GM21360 (cell line): ENCODE measurements around the gene ROCK1.
"Not testable (repeated sequence)": the region's sequence is repeated elsewhere in the genome, so short reads cannot be mapped to it uniquely, and the experiment has no call there.

Source experiments
- ATAC-seq: cut with Tn5 transposase; IDR thresholded peaks from one replicate; pipeline ENCODE4 v1.9.1; 2021; ENCODE audit warnings: mild to moderate bottlenecking, moderate library complexity; ENCODE audit not compliant: unreplicated experiment

The ROCK1 gene

GRCh38 chr18:21111346-21112139 lies at the start of gene ROCK1:
ROCK1 (minus strand) TSS chr18:21111813; CDS start chr18:21110910, 903 bp downstream.
- peak; percentile 91 for ATAC-seq

- ATAC-seq: no peak
Measured at GRCh38 chr18:21155443-21155842, 43.8 kb upstream of the ROCK1 start.

GRCh38 chr18:21146016-21146415 lies 34.4 kb upstream of the ROCK1 start:
- ATAC-seq: no peak

- ATAC-seq: no peak
Measured at GRCh38 chr18:21145371-21145770, 33.8 kb upstream of the ROCK1 start.

- ATAC-seq: no peak
Measured at GRCh38 chr18:21141668-21142422, 30.2 kb upstream of the ROCK1 start.

GRCh38 chr18:21137719-21138488 lies 26.3 kb upstream of the ROCK1 start:
- ATAC-seq: not testable (repeated sequence)

GRCh38 chr18:21134895-21135294 lies 23.3 kb upstream of the ROCK1 start:
- no peak for ATAC-seq

GRCh38 chr18:21132398-21132918 lies 20.8 kb upstream of the ROCK1 start:
- ATAC-seq: no peak

GRCh38 chr18:21131698-21132227 lies 20.1 kb upstream of the ROCK1 start:
- no peak for ATAC-seq

GRCh38 chr18:21129566-21130216 lies 18.1 kb upstream of the ROCK1 start:
- no peak for ATAC-seq

- ATAC-seq: no peak
Measured at GRCh38 chr18:21123290-21123926, 11.8 kb upstream of the ROCK1 start.

GRCh38 chr18:21118806-21119205 lies 7.2 kb upstream of the ROCK1 start:
- ATAC-seq: no peak

- no peak for ATAC-seq
Measured at GRCh38 chr18:21117409-21118131, 6.0 kb upstream of the ROCK1 start.

- ATAC-seq: no peak
Measured at GRCh38 chr18:21115519-21116411, 4.2 kb upstream of the ROCK1 start.

- ATAC-seq: no peak
Measured at GRCh38 chr18:21112543-21113105, 1.0 kb upstream of the ROCK1 start.

- no peak for ATAC-seq
Measured at GRCh38 chr18:21112140-21112473, 494 bp upstream of the ROCK1 start.

GRCh38 chr18:21110713-21111345 lies 784 bp downstream of the ROCK1 start:
- ATAC-seq: peak; percentile 16
